ENCODE measurements around the gene TANC2.
"Not testable (repeated sequence)": the region's sequence is repeated elsewhere in the genome, so short reads cannot be mapped to it uniquely, and the experiment has no call there.

The TANC2 gene

GRCh38 chr17:62965174-62965685, 805 bp upstream of the TANC2 start:
- no peak for DNase-seq

GRCh38 chr17:62966426-62967204, 580 bp downstream of the TANC2 start:
- no peak for DNase-seq

DNA sequence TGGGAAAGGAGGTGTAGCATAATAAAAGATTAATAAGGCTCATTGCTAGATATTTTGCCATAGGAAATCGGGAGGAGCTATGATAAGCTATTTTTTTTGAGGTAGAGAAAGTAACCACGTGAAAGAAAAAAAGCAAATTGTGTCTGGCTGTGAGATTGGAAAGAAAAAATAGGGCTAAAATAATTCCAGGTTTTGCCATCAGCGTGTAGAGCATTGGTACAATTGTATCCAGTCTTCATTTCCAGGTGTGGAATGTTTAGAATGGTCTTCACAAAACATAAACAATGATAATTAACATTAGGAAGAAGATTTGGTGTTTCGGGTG, 1.1 kb downstream of the TANC2 start:
- DNase-seq: no peak

GRCh38 chr17:62968445-62968923, 2.4 kb downstream of the TANC2 start:
- peak; percentile 89 for DNase-seq

- DNase-seq: no peak
Measured at GRCh38 chr17:62970610-62971009, 4.6 kb downstream of the TANC2 start.

DNA sequence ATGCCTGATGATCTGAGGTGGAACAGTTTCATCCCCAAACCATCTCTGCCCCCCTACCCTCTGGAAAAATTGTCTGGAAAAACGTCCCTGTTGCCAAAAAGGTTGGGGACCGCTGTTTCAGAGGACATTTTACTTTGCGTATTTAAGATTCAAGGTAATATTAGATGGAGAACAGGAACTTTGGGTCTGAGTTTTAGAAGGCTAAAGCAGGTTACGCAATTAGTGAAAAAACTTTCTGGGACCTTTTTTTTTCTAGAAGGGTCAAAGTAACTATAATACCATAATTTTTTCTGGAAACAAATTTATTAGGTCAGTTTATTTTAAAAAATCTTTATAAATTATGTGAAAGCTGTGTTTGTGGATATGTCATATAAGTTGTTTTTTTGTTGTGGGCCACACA, 5.8 kb downstream of the TANC2 start:
- DNase-seq: no peak

- no peak for DNase-seq
Measured at GRCh38 chr17:62974788-62975187, 8.8 kb downstream of the TANC2 start.

DNA sequence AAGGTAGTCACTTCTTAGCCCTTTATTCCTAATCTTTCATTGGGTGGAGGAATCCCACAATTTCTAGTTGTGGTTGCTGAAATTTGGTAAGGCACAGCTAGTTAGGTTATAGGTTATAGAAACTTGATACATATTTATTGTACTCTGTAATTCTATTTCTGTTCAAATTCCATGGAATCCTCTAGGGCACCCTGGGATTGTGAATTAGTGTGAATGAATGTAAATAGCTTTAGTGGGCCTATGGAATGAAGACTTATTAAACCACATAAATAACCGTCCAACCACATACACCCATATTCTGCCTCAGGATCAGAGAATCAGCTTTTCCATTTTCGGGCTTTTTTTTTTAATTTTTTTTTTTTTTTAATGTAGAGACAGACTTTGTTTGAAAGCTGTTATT, 9.2 kb downstream of the TANC2 start:
- DNase-seq: no peak

GRCh38 chr17:62976643-62977231, 10.7 kb downstream of the TANC2 start:
- not testable (repeated sequence) for DNase-seq

- no peak for DNase-seq
Measured at GRCh38 chr17:62980842-62981241, 14.8 kb downstream of the TANC2 start.

- no peak for DNase-seq
Measured at GRCh38 chr17:62981933-62982332, 15.9 kb downstream of the TANC2 start.

GRCh38 chr17:62984801-62985200, 18.8 kb downstream of the TANC2 start:
- no peak for DNase-seq

- DNase-seq: no peak
Measured at GRCh38 chr17:62986549-62986948, 20.5 kb downstream of the TANC2 start.

- DNase-seq: no peak
Measured at GRCh38 chr17:62987136-62987535, 21.1 kb downstream of the TANC2 start.

DNA sequence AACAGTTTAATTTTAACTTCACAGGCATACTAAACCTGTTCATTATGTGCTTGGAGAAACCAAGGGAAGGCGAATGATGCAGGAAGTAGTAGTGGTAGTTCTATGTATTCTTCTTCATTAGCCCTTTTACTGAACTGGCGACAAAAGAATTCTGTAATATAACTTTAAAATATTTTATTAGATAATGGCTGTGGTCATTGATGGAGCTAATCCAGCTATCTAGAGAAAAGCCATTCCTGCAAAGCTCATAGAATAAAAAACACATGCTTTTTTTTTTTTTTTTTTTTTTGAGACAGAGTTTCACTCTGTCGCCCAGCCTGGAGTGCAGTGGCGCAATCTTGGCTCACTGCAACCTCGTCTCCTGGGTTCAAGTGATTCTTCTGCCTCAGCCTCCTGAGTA, 23.5 kb downstream of the TANC2 start:
- DNase-seq: no peak

DNA sequence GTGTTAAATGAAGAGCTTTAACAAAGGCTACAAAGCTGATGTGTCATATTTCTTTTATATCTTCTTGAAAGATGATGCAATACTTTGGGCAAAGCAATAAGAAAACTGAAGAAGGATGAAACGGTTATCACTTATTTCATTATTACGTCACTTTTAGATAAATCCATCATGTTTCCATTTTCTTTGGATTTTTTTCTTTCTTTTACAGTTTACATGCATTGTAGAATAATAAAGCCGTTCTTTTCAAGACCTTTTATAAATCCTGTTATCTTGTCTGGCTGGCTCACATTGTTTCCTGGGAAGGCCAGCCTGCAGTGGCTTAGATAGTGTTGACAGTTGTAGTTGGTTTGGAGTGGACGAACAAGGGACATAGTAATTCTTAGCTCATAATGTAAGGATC, 28.9 kb downstream of the TANC2 start:
- no peak for DNase-seq

- no peak for DNase-seq
Measured at GRCh38 chr17:62995377-62995885, 29.4 kb downstream of the TANC2 start.

GRCh38 chr17:62996221-62996620, 30.2 kb downstream of the TANC2 start:
- no peak for DNase-seq

GRCh38 chr17:62998166-62998565, 32.1 kb downstream of the TANC2 start:
- no peak for DNase-seq

- DNase-seq: no peak
Measured at GRCh38 chr17:62998665-62999393, 32.8 kb downstream of the TANC2 start.

- DNase-seq: peak; percentile 9
Measured at GRCh38 chr17:62999736-63000135, 33.7 kb downstream of the TANC2 start.

DNA sequence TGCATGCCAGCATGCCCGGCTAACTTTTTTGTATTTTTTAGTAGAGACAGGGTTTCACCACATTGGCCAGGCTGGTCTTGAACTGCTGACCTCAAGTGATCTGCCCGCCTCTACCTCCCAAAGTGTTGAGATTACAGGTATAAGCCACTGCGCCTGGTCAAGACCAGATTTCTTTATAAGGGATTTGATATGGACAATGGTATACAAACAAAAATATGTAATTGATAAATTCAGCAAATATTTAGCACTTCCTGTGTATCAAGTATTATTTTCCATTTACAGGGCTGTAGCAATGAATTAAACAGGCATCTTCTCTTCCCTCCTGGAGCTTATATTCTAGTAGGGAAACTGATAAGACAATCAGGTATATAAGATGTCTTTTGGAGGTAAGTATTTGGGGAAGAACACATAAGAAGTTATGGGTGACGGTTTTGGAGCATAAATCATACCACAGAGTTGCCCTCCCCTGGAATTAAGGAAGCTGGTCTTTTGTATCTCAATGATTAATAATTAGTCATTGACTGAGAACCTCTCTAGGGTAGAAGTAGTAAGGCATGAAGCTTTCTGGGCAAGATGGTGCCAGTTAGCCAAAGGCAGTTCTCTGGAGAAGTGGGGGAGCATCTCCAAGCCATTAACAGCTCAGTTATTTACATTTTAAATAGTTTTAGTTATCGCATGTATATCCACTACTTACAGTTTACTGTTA, 35.8 kb downstream of the TANC2 start:
- no peak for DNase-seq

GRCh38 chr17:63002625-63003024, 36.6 kb downstream of the TANC2 start:
- no peak for DNase-seq

All from NCI-H2227 treated with DMSO at 0.1 percent for 48 hours (cell line).